Endodermal cell (in vitro differentiated cells): Measurements from ENCODE around the gene SPNS2. TPM values are rescaled to one million over a fixed set of nuclear protein-coding genes. Genes with fewer than 3 reads are reported as not detected.

Experiments
- DNase-seq: peaks from one replicate; pipeline ENCODE4 v3.0.0-alpha.2; 2017
- H3K27ac ChIP-seq: 2 replicates; pipeline ENCODE4 v1.5.1; 2013; ENCODE audit warnings: mild to moderate bottlenecking, low read depth, low read length, moderate library complexity
- H3K27me3 ChIP-seq: 2 replicates; pipeline ENCODE4 v1.6.1; 2013; ENCODE audit warnings: mild to moderate bottlenecking, low read length, moderate library complexity; ENCODE audit not compliant: insufficient read depth, control insufficient read depth, poor library complexity, severe bottlenecking
- H3K36me3 ChIP-seq: 2 replicates; pipeline ENCODE4 v1.7.0; 2013; ENCODE audit warnings: mild to moderate bottlenecking, low read length, moderate library complexity; ENCODE audit not compliant: control insufficient read depth, insufficient read depth
- H3K4me1 ChIP-seq: one replicate; pipeline ENCODE4 v1.7.0; 2013; ENCODE audit warnings: low read length; ENCODE audit not compliant: control insufficient read depth, insufficient read depth
- H3K4me3 ChIP-seq: 2 replicates; pipeline ENCODE4 v1.5.1; 2013; ENCODE audit warnings: mild to moderate bottlenecking, low read length, moderate library complexity
- H3K9ac ChIP-seq: 2 replicates; pipeline ENCODE4 v1.6.1; 2013; ENCODE audit warnings: mild to moderate bottlenecking, low read length, moderate library complexity; ENCODE audit not compliant: poor library complexity, severe bottlenecking; ENCODE audit errors: extremely low read depth
- H3K9me3 ChIP-seq: 2 replicates; pipeline ENCODE4 v1.6.1; 2013; ENCODE audit warnings: mild to moderate bottlenecking, low read length, moderate library complexity; ENCODE audit not compliant: control insufficient read depth
- H3K27ac Mint-ChIP-seq: 2 replicates; pipeline ENCODE4 v1.8.0; 2020; ENCODE audit warnings: mixed read lengths
- H3K27me3 Mint-ChIP-seq: 2 replicates; pipeline ENCODE4 v1.8.0; 2021; ENCODE audit warnings: mild to moderate bottlenecking, mixed read lengths; ENCODE audit not compliant: insufficient read depth
- H3K36me3 Mint-ChIP-seq: 2 replicates; pipeline ENCODE4 v1.8.0; 2020; ENCODE audit warnings: low read depth, mixed read lengths
- H3K4me1 Mint-ChIP-seq: 2 replicates; pipeline ENCODE4 v1.8.0; 2020; ENCODE audit warnings: mixed read lengths
- H3K4me3 Mint-ChIP-seq: 2 replicates; pipeline ENCODE4 v1.8.0; 2020; ENCODE audit warnings: mild to moderate bottlenecking, moderate library complexity, mixed read lengths
- H3K9me3 Mint-ChIP-seq: 2 replicates; pipeline ENCODE4 v1.8.0; 2020; ENCODE audit warnings: mild to moderate bottlenecking, mixed read lengths
- WGBS, 2 experiments: methylation state at CpG; one replicate each; pipeline versions ENCODE4 v1.1.5 to v1.1.7; 2013; ENCODE audit warnings: missing lambda C conversion rate in 2 of 2, mixed read lengths in 1 of 2; ENCODE audit not compliant: insufficient coverage in 1 of 2, insufficient read length in 1 of 2; 5-methylcytosine and 5-hydroxymethylcytosine counted together
- total RNA-seq, 2 donors: library from RNA; stranded (reverse); fragmentation: NEBNext Ultra II Directional in 1 of 2; extraction: Animal tissue kit (Norgen Biotek cat#: 25700) in 1 of 2; gene quantifications; 2 replicates in 1 of 2; 3 replicates in 1 of 2; pipeline ENCODE4 v1.2.1, GENCODE V29; 2021
- TF ChIP-seq, protein P1 (sequence below): fragments of 200-600 bp; sonication (generic); conservative IDR thresholded peaks from 2 replicates; pipeline ENCODE4 v1.5.0; 2021; ENCODE audit warnings: antibody characterized with exemption, mild to moderate bottlenecking

Gene SPNS2
- total RNA-seq, 2 donors from 2014 or later: 0.09 TPM; not detected in 1

DNA sequence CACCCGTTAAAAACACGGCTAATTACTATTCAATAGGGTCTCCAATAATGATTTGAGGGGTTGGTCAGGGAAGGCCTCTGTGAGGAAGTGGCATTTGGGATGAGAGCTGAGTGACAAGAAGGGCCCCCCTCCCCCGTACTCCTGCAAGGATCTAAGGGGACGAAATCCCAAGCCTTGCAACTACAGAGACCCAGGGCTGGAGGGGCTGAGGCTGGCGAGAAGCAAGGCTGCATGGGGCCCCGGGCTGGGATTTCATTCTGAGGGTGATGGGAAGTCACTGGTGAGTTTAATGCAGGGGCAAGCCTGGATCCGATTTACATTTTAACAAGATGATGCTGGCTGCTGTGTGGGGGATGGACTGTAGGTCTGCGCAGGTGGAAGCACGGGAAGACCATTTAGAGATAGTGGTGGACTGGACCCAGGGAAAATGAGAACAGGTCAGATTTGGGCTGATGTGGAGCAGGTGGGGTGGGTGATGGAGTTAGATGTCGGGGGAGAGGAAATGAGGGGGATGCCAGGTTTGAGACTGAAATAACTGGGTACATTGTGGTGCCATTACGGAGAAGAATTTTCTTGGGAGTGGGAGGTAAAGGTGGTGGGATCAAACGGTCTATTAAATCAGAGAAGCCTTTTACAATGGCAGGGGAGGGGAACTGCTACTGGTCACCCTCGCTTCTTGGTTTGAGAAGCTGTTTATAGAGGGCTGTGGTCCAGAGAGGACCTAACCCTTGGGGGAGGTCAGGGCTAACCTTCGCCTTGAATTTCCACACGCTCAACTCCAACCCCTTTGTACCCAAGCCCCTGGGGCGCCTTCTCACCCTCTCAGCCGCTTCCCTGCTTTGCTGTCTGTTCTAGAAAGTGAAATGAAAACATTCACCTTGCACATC, 57.4 kb downstream of the SPNS2 start:
- Mint-ChIP-seq H3K4me3 (peak overlapping the region; percentile 85), H3K27ac (peak overlapping the region; percentile 95), H3K36me3 (peaks cover 20% of the 10 kb centered on the region), H3K4me1 (peaks cover 18% of the 10 kb centered on the region), H3K9me3 (no peaks in the 10 kb centered on the region), H3K27me3 (no peaks in the 10 kb centered on the region)
- no peaks in the 10 kb centered on the region for H3K27me3 ChIP-seq
- H3K9ac ChIP-seq: peak overlapping the region; percentile 64
- peak overlapping the region; percentile 93 for H3K4me3 ChIP-seq
- H3K36me3 ChIP-seq: peaks cover 26% of the 10 kb centered on the region
- H3K9me3 ChIP-seq: no peaks in the 10 kb centered on the region
- no peak for DNase-seq
- peak overlapping the region; percentile 91 for H3K27ac ChIP-seq
- TF ChIP-seq, protein P1, sequence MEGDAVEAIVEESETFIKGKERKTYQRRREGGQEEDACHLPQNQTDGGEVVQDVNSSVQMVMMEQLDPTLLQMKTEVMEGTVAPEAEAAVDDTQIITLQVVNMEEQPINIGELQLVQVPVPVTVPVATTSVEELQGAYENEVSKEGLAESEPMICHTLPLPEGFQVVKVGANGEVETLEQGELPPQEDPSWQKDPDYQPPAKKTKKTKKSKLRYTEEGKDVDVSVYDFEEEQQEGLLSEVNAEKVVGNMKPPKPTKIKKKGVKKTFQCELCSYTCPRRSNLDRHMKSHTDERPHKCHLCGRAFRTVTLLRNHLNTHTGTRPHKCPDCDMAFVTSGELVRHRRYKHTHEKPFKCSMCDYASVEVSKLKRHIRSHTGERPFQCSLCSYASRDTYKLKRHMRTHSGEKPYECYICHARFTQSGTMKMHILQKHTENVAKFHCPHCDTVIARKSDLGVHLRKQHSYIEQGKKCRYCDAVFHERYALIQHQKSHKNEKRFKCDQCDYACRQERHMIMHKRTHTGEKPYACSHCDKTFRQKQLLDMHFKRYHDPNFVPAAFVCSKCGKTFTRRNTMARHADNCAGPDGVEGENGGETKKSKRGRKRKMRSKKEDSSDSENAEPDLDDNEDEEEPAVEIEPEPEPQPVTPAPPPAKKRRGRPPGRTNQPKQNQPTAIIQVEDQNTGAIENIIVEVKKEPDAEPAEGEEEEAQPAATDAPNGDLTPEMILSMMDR: no peak
- WGBS, 2 experiments: 68 to 83% methylated on average over 9 to 17 of the region's 17 CpGs
- no peaks in the 10 kb centered on the region for H3K4me1 ChIP-seq

DNA sequence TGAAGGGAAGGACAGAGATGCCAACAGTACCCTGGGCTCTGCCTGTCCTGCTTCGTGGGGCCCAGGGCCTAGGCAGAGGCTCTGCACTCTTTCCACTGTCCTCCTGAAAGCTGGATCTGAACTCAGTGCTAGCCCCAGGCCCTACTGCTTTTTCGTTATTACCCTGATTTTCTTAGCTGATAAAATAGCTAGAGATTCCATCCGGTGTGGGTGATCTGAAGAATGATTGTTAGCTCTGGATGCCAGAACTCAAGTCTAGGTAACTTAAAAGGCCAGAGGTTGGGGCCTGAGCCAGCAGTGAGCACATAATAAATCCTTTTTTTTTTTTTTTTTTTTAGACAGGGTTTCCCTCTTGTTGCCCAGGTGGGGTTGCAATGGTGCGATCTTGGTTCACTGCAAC, 58.3 kb downstream of the SPNS2 start:
- H3K27ac ChIP-seq: no peak overlapping the region
- Mint-ChIP-seq H3K27me3 (no peaks in the 10 kb centered on the region), H3K4me1 (peaks cover 18% of the 10 kb centered on the region), H3K27ac (no peak overlapping the region), H3K36me3 (peaks cover 13% of the 10 kb centered on the region), H3K9me3 (no peaks in the 10 kb centered on the region), H3K4me3 (no peak overlapping the region)
- TF ChIP-seq, protein P1: no peak
- 71 to 80% methylated on average over 3 to 4 of the region's 4 CpGs for WGBS, 2 experiments
- no peaks in the 10 kb centered on the region for H3K27me3 ChIP-seq
- peaks cover 19% of the 10 kb centered on the region for H3K36me3 ChIP-seq
- DNase-seq: no peak
- H3K9me3 ChIP-seq: no peaks in the 10 kb centered on the region
- no peaks in the 10 kb centered on the region for H3K4me1 ChIP-seq
- no peak overlapping the region for H3K9ac ChIP-seq
- no peak overlapping the region for H3K4me3 ChIP-seq

DNA sequence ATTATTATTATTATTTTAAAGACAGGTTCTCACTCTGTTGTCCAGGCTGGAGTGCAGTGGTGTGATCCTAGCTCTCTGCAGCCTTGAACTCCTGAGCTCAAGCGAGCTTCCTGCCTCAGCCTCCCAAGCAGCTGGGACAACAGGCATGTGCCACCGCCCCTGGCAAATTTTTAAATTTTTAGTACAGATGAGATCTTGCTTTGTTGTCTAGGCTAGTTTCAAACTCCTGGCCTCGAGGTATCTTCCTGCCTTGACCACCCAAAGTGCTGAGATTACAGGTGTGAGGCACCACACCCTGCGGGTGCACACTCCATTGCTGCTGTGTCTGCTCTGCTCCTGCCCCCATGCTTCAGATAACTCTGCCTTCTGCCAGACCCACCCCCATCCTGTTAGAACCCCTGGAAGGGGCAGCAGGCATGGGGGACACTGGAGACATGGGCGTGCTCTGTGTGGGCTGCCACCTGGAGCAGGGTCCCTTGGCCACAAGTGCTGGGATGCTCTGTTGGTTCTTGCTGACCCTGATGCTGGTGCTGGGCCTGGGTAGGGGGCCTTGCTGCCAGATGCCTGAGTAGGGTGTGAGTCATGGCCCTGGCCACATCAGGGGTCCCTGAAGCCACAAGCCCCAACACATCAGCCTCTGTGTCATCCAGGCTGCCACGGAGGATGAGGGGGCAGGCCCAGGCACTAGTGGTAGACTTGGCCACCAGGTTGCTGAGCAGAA, 59.1 kb downstream of the SPNS2 start:
- peaks cover 18% of the 10 kb centered on the region for H3K4me1 Mint-ChIP-seq
- Histone ChIP-seq H3K9ac (no peak overlapping the region), H3K27ac (no peak overlapping the region), H3K36me3 (peaks cover 11% of the 10 kb centered on the region), H3K4me1 (no peaks in the 10 kb centered on the region), H3K4me3 (no peak overlapping the region), H3K9me3 (no peaks in the 10 kb centered on the region), H3K27me3 (no peaks in the 10 kb centered on the region)
- peaks cover 2% of the 10 kb centered on the region for H3K27me3 Mint-ChIP-seq
- H3K4me3 Mint-ChIP-seq: no peak overlapping the region
- H3K9me3 Mint-ChIP-seq: no peaks in the 10 kb centered on the region
- 80 to 92% methylated on average over 4 to 6 of the region's 6 CpGs for WGBS, 2 experiments
- H3K36me3 Mint-ChIP-seq: peaks cover 7% of the 10 kb centered on the region
- TF ChIP-seq, protein P1: no peak
- no peak overlapping the region for H3K27ac Mint-ChIP-seq
- no peak for DNase-seq
